Activated B cell treated with CpG ODN at 0.5 μM for 24 hours (primary cell): Measurements from ENCODE around the gene BCDIN3D. TPM values are rescaled to one million over a fixed set of nuclear protein-coding genes. Genes with fewer than 3 reads are reported as not detected.

Source experiments
- total RNA-seq: library from RNA; stranded (reverse); gene quantifications from 2 replicates; pipeline ENCODE4 v1.2.3, GENCODE V29; 2022

Gene BCDIN3D
- total RNA-seq, 1 donor from 2014 or later = 12.0 TPM

Other genes starting within 250 kb of the BCDIN3D start
- gene FAM186B, start 237.5 kb downstream of the BCDIN3D start, total RNA-seq = 0.93 and 1.5 TPM in 2 replicates
- gene PRPF40B, start 219.5 kb downstream of the BCDIN3D start, total RNA-seq = 16.4 and 23.4 TPM in 2 replicates
- 74.7 and 84.3 TPM in 2 replicates for gene FMNL3, start 135.7 kb downstream of the BCDIN3D start, total RNA-seq
- 355 and 366 TPM in 2 replicates for gene TMBIM6, start 101.5 kb downstream of the BCDIN3D start, total RNA-seq
- 7.2 and 9.1 TPM in 2 replicates for gene NCKAP5L, start 14.7 kb downstream of the BCDIN3D start, total RNA-seq
- not detected in 2 replicates for gene FAIM2, start 60.8 kb upstream of the BCDIN3D start, total RNA-seq
- gene AQP2, start 107.6 kb upstream of the BCDIN3D start, total RNA-seq = not detected in 2 replicates
- gene AQP5, start 118.8 kb upstream of the BCDIN3D start, total RNA-seq = not detected in 2 replicates
- gene AQP6, start 129.8 kb upstream of the BCDIN3D start, total RNA-seq = not detected in 2 replicates
- gene RACGAP1, start 182.4 kb upstream of the BCDIN3D start, total RNA-seq = 12.2 and 12.6 TPM in 2 replicates
- not detected in 2 replicates for gene ASIC1, start 214.5 kb upstream of the BCDIN3D start, total RNA-seq
- 101 and 108 TPM in 2 replicates for gene SMARCD1, start 242.2 kb upstream of the BCDIN3D start, total RNA-seq